AG09319 (cell line): ENCODE data around the gene RABGAP1L.
"Not testable (repeated sequence)": the region's sequence is repeated elsewhere in the genome, so short reads cannot be mapped to it uniquely, and the experiment has no call there.

ENCODE experiments used
- DNase-seq: peaks from one replicate; pipeline ENCODE4 v3.0.0-alpha.2; 2010; ENCODE audit warnings: low read depth; ENCODE audit errors: extremely low read depth
- TF ChIP-seq, protein P1 (sequence below): IDR thresholded peaks from 2 replicates; pipeline ENCODE4 v1.5.1; 2011; ENCODE audit warnings: low read depth, mild to moderate bottlenecking, inconsistent platforms, low read length, moderate library complexity

Gene RABGAP1L

DNA sequence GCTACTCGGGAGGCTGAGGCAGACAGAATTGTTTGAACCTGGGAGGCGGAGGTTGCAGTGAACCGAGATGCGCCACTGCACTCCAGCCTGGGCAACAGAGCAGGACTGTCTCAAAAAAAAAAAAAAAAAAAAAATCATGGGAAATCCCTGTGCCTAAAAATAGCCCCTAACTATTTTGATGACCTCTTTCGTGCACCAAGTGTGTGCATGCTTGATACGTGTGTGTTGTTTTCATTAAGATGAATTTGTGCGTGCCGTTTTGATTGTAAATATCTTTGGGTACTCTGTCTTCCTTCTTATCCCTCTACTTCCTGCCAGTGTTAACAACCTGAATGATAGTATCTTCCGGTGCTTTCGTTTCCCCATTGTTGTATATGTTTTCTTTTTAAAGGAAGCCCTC, 850.2 kb downstream of the RABGAP1L start:
- DNase-seq, result no peak
- TF ChIP-seq, protein P1, sequence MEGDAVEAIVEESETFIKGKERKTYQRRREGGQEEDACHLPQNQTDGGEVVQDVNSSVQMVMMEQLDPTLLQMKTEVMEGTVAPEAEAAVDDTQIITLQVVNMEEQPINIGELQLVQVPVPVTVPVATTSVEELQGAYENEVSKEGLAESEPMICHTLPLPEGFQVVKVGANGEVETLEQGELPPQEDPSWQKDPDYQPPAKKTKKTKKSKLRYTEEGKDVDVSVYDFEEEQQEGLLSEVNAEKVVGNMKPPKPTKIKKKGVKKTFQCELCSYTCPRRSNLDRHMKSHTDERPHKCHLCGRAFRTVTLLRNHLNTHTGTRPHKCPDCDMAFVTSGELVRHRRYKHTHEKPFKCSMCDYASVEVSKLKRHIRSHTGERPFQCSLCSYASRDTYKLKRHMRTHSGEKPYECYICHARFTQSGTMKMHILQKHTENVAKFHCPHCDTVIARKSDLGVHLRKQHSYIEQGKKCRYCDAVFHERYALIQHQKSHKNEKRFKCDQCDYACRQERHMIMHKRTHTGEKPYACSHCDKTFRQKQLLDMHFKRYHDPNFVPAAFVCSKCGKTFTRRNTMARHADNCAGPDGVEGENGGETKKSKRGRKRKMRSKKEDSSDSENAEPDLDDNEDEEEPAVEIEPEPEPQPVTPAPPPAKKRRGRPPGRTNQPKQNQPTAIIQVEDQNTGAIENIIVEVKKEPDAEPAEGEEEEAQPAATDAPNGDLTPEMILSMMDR, result no peak

DNA sequence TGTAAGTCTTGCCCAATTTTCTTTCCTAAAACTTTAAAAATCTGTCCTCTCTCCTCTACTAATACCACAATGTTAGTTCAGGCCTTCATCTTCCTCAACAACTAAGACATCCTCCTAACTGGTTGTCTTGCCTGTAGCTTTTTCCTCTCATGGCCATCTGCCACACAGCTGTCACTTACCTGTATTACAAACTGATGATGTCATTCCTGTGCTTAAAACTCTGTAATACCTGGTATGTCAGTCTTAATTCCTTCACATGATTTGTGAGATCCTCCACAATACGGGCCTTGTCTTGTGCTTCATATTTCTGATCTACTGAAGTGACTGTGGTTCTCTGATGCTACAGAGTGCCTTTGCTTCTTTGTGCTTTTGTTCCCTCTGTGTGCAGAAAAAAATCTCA, 854.1 kb downstream of the RABGAP1L start:
- no peak for DNase-seq

DNA sequence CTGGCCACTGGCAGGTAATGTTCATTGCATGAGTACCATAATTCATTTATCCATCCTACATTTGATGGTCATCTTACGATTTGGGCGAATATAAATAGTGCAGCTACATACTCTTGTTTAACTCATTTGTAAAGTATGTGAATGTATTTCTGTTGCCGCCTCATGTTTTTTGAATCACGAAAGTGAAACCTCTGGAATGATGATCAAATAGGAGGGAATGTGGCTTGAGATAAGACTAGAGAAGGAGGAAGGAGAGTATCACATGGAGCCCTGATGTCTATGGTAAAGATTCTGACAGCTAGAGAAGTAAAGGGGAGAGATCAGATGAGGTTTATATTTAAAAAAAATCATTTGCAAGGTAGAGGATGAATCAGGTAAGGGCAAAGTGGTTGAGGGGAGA, 855.9 kb downstream of the RABGAP1L start:
- TF ChIP-seq, protein P1, result no peak
- no peak for DNase-seq

More for the DNA sequence above, 854.1 kb downstream of the RABGAP1L start:
- TF ChIP-seq, protein P1, result no peak

DNA sequence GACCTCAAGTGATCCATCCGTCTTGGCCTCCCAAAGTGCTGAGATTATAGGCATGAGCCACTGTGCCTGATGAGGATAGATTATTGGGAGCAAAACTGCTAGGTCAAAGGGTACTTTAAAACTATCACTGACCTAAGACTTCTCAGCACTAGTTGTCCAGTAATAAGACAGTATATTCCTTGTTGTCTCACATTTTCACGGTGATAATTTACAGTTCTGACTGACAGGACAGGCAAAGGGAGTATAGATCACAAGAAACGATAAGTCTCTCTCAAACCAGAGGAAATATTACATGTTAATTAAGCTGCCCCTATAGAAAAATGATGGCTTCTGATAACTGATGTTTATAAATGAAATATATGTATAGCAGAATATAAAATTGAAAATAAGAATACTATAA, 860.2 kb downstream of the RABGAP1L start:
- no peak for DNase-seq
- TF ChIP-seq, protein P1, result no peak

DNA sequence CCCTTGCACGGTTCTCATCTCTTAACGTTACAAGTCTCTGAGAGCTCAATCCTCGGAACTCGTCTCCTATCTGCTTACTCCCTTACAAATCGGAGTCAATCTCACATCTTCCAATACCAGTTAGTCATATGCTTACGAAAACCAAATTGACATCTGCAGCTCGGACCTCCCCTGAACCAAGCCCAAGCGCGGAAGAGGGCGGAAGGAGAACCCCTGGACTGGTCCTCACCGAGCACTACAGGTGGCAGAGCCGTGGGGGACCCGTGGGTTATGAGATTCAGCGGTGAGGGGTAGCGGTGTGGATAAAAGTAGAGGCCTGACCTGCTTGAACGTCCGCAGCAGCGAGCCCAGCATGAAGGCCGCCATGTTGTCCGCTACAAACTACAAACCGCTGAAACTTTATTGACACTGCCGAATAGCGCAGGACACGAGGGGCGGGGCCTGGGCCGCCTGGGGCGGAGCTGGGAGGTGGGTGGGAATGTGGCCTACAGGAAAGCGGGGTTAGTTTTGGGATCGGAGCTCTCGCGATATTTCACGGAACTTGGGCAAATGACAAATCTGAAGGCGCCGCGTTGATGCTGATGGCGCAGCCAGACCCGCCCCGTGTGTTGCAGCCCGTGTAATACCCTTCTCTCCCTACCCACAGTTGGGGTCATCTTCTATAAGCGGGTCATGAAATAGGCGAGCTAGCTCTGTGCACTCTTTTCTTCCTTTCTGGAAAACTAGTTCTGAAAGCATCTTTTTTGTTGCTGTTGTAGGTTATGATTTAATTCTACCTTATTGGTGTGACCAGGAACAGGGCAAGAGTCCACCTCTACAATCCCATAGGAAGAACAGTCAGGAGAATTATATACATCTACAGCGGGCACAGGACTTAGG, 864.0 kb downstream of the RABGAP1L start, which contains the start of gene MRPS14:
Gene MRPS14, minus strand, starts transcription at position 383 of the 879 bp plus-strand sequence. Its CDS starts 17 bp downstream, at position 366.
- TF ChIP-seq, protein P1, result no peak
- DNase-seq, result peak; percentile 97

DNA sequence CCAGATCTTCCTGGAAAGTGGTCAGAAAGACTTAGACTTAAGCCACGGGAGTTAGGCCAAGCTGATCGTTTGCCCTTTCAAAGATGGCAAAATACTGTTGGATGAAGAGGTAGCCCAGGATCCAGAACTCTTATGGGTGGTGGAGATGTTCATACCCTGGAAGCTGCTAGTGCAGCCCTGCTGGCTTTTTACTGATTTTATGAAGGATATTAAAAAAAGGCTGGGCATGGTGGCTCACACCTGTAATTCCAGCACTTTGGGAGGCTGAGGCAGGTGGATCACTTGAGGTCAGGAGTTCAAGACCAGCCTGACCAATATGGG, 864.6 kb downstream of the RABGAP1L start:
- DNase-seq, result not testable (repeated sequence)

DNA sequence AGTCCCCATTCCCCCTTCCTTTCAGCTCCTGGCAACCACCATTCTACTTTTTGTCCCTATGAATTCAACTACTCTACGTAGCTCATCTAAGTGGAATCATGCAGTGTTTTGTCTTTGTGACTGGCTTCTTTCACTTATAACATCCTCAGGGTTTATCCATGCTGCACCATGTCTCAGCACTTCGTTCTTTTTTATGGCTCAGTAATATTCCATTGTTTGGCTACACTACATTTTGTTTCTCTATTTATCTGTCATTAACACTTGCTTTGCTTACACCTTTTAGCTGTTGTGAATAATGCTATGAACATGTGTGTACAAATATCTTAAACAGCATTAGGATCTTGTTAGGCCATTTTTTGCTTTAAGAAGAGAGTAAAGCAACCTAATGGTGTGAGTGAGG, 865.5 kb downstream of the RABGAP1L start:
- TF ChIP-seq, protein P1, result no peak
- DNase-seq, result no peak

DNA sequence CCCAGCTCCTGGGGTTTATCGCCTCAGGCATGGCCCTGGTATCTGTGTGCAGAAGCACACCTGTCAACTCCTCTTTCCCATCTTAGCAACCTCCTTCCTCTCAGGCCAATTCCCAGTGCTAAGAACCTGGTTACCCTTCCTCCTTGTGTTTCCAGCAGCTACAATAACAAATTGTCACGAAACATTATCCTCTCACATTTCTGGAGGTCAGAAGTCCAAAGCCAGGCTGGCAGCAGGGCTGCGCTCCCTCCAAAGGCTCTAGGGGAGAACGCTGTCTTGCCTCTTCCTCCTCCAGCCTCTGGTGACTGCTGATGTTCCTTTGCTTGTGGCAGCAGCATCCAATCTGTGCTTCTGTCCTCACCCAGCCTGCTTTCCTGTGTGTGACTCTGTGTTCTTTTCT, 874.6 kb downstream of the RABGAP1L start:
- TF ChIP-seq, protein P1, result no peak
- no peak for DNase-seq
